GM12878 (cell line): ENCODE data around the gene ATRNL1. TPM values are rescaled to one million over a fixed set of nuclear protein-coding genes. Genes with fewer than 3 reads are reported as not detected.

Experiments
- ATAC-seq: fragments of 200-7000 bp; cut with Tn5 transposase; 3 replicates; pipeline ENCODE4 v1.9.1; 2020; ENCODE audit warnings: mild to moderate bottlenecking, moderate library complexity
- BruUV-seq: library from RNA; stranded (reverse); fragments of 400-500 nt; replicated peaks from 2 replicates; lab custom pipeline; 2021; lab: Mats Ljungman, UMichigan
- CTCF ChIA-PET: fragments of 300-600 bp; sonication (Branson Sonifier 250); formaldehyde crosslinking; extraction: SDS; loops from one replicate; lab custom pipeline; 2021; ENCODE audit warnings: inconsistent platforms; lab: Yijun Ruan, JAX
- POLR2A ChIA-PET: fragments of 350-600 bp; formaldehyde crosslinking; extraction: SDS; loops from one replicate; lab custom pipeline; 2021; ENCODE audit warnings: inconsistent platforms; lab: Charles Lee
- RAD21 ChIA-PET: fragments of 300-600 bp; sonication (Branson Sonifier 250); formaldehyde crosslinking; loops from one replicate; lab custom pipeline; 2023; ENCODE audit warnings: antibody characterized with exemption; ENCODE audit not compliant: unreplicated experiment; lab: Charles Lee
- SMC1A ChIA-PET: fragments of 300-600 bp; sonication (Branson Sonifier 250); formaldehyde crosslinking; loops from one replicate; lab custom pipeline; 2023; ENCODE audit not compliant: unreplicated experiment, uncharacterized antibody; lab: Charles Lee
- DNase-seq: peaks from one replicate; pipeline ENCODE4 v3.0.0-alpha.2; 2011; ENCODE audit warnings: low read depth, low spot score
- FAIRE-seq: peaks from 3 replicates; lab custom pipeline; 2011; peaks lifted over from hg19 to GRCh38; lab: Jason Lieb, UNC
- H2AFZ ChIP-seq: 2 replicates; pipeline ENCODE4 v1.6.0; 2011; ENCODE audit warnings: low read depth, low read length, control low read depth; ENCODE audit not compliant: control insufficient read depth
- H3K27ac ChIP-seq: 2 replicates; pipeline ENCODE4 v1.5.1; 2011; ENCODE audit warnings: control low read depth; ENCODE audit not compliant: control insufficient read depth, insufficient read depth
- H3K27me3 ChIP-seq, 2 experiments: replicated peaks in 1 of 2; 2 replicates each; pipeline versions ENCODE4 v1.6.0 to v1.6.1; 2011; ENCODE audit warnings: low read length in 1 of 2; ENCODE audit not compliant: control insufficient read depth in 2 of 2, insufficient read depth in 2 of 2
- H3K36me3 ChIP-seq, 2 experiments: 2 replicates each; pipeline ENCODE4 v1.5.1; 2011; ENCODE audit warnings: low read length in 1 of 2; ENCODE audit not compliant: control insufficient read depth in 2 of 2, insufficient read depth in 2 of 2
- H3K4me1 ChIP-seq: 2 replicates; pipeline ENCODE4 v1.6.1; 2011; ENCODE audit warnings: mild to moderate bottlenecking, low read length, moderate library complexity, mixed read lengths; ENCODE audit not compliant: control insufficient read depth, insufficient read depth
- H3K4me2 ChIP-seq: 2 replicates; pipeline ENCODE4 v1.6.0; 2011; ENCODE audit warnings: control low read depth; ENCODE audit not compliant: control insufficient read depth, insufficient read depth
- H3K4me3 ChIP-seq: fragments of 200-600 bp; sonication (generic); 2 replicates; pipeline ENCODE4 v1.5.1; 2016
- H3K79me2 ChIP-seq: 2 replicates; pipeline ENCODE4 v1.6.0; 2011; ENCODE audit warnings: low read length; ENCODE audit not compliant: control insufficient read depth, insufficient read depth
- H3K9ac ChIP-seq: 2 replicates; pipeline ENCODE4 v1.8.0; 2011; ENCODE audit warnings: low read length, control low read depth, mixed read lengths; ENCODE audit not compliant: control insufficient read depth, insufficient read depth
- H3K9me3 ChIP-seq: replicated peaks from 3 replicates; pipeline ENCODE4 v1.5.1; 2011; ENCODE audit warnings: mild to moderate bottlenecking, low read length; ENCODE audit not compliant: control insufficient read depth, insufficient read depth
- H4K20me1 ChIP-seq: 2 replicates; pipeline ENCODE4 v1.6.0; 2011; ENCODE audit not compliant: control insufficient read depth, insufficient read depth
- ATF7 ChIP-seq: fragments of 450-650 bp; IDR thresholded peaks from 2 replicates; pipeline ENCODE4 v1.6.1; 2016; ENCODE audit warnings: low read depth, mild to moderate bottlenecking
- CEBPZ ChIP-seq: fragments of 150-350 bp; IDR thresholded peaks from 2 replicates; pipeline ENCODE4 v1.6.1; 2016; ENCODE audit warnings: low read depth, low read length
- EZH2 ChIP-seq: IDR thresholded peaks from 2 replicates; pipeline ENCODE4 v1.6.1; 2012; ENCODE audit warnings: low read depth, mild to moderate bottlenecking, control low read depth, inconsistent platforms, low read length, borderline replicate concordance; ENCODE audit not compliant: control insufficient read depth
- FOS ChIP-seq: IDR thresholded peaks from 3 replicates; pipeline ENCODE4 v1.6.1; 2011; ENCODE audit warnings: borderline replicate concordance; ENCODE audit not compliant: insufficient read length; ENCODE audit errors: extremely low read depth
- MTA3 ChIP-seq: IDR thresholded peaks from 2 replicates; pipeline ENCODE4 v1.6.1; 2012; ENCODE audit warnings: low read length, inconsistent platforms, borderline replicate concordance
- PAX8 ChIP-seq: fragments of 450-650 bp; IDR thresholded peaks from 2 replicates; pipeline ENCODE4 v1.6.1; 2017; ENCODE audit warnings: mild to moderate bottlenecking, moderate library complexity
- SMAD1 ChIP-seq: fragments of 450-650 bp; IDR thresholded peaks from 2 replicates; pipeline ENCODE4 v1.6.1; 2018; ENCODE audit warnings: mild to moderate bottlenecking, low read depth; ENCODE audit not compliant: partially characterized antibody
- WGBS: methylation state at CpG from one replicate; pipeline ENCODE4 v1.1.6; 2016; ENCODE audit warnings: low lambda C conversion rate; ENCODE audit not compliant: insufficient replicate concordance, insufficient coverage; ENCODE audit errors: missing lambda C conversion rate; 5-methylcytosine and 5-hydroxymethylcytosine counted together
- in situ Hi-C: fragments of 300-500 bp; cut with MboI; formaldehyde crosslinking; loops from 9 replicates; pipeline ENCODE4 v1.14.3; 2018; ENCODE audit warnings: mixed read lengths
- intact Hi-C: fragments of 100-400 bp; cut with micrococcal nuclease; formaldehyde crosslinking; loops from one replicate; pipeline ENCODE4 v1.14.2; 2022; ENCODE audit not compliant: unreplicated experiment
- polyA plus RNA-seq, 11 experiments: library from polyadenylated mRNA; depleted of rRNA in 4 of 11; unstranded in 6 of 11; stranded (reverse) in 5 of 11; fragments of >200 nt; fragmentation: Nextera tagmentation in 4 of 11; fragmentation: Illumina TruSeq in 1 of 11; extraction: Ambion mirVana in 4 of 11; extraction: Trizol in 1 of 11; gene quantifications; 1 replicate in 1 of 11; 2 replicates in 10 of 11; pipeline versions ENCODE4 v1.2.1 to v1.2.3, GENCODE V29; 2011 to 2016; ENCODE audit warnings: inconsistent platforms in 2 of 11, missing spikeins in 2 of 11, low read depth in 1 of 11
- total RNA-seq, 4 experiments: library from RNA; depleted of rRNA in 3 of 4; stranded (reverse); fragments of >200 nt in 3 of 4; fragmentation: Illumina TruSeq in 1 of 4; extraction: Trizol in 1 of 4; gene quantifications; 2 replicates each; pipeline versions ENCODE4 v1.2.1 to v1.2.3, GENCODE V29; 2013 to 2021
- TF ChIP-seq, protein P1 (sequence below): IDR thresholded peaks from 2 replicates; pipeline ENCODE4 v1.6.1; 2012; ENCODE audit warnings: mild to moderate bottlenecking, low read depth, low read length
- TF ChIP-seq, protein P2 (sequence below): fragments of 450-650 bp; IDR thresholded peaks from 2 replicates; pipeline ENCODE4 v1.6.1; 2016; ENCODE audit warnings: mild to moderate bottlenecking, moderate library complexity, borderline replicate concordance
- TF ChIP-seq, protein P3 (sequence below): fragments of 450-650 bp; IDR thresholded peaks from 2 replicates; pipeline ENCODE4 v1.6.1; 2017; ENCODE audit warnings: antibody characterized with exemption, mild to moderate bottlenecking, moderate library complexity

ATRNL1 gene
- total and polyA plus RNA-seq, 10 of the 15 experiments (the other 5 are each of a cell fraction or from before 2014, with no cell fraction given), result 0.03 to 1.4 (median 0.34) TPM

- Histone ChIP-seq H3K9ac (no peak overlapping the region), H3K27ac (no peak overlapping the region), H3K79me2 (no peaks in the 10 kb centered on the region), H3K4me3 (no peak overlapping the region), H3K9me3 (no peaks in the 10 kb centered on the region), H2AFZ (no peak overlapping the region), H3K27me3 (no peaks in the 10 kb centered on the region), H4K20me1 (no peaks in the 10 kb centered on the region), H3K4me2 (no peak overlapping the region), H3K4me1 (no peaks in the 10 kb centered on the region), H3K36me3 (no peaks in the 10 kb centered on the region)
- ATAC-seq, result no peak
- WGBS, result 14% methylated on average over 3 of the region's 3 CpGs
- ChIA-PET RAD21 (no interaction called here), SMC1A (no interaction called here), CTCF (no interaction called here), POLR2A (no interaction called here)
- intact Hi-C loops (no loop called here), in situ Hi-C loops (no loop called here)
- no peak for DNase-seq
- no TSS peak for BruUV-seq
- no peak for FAIRE-seq
- TF ChIP-seq CEBPZ, result no peak
- no peak for TF ChIP-seq FOS
- no peak for TF ChIP-seq MTA3
- no peak for TF ChIP-seq PAX8
- TF ChIP-seq, protein P1, sequence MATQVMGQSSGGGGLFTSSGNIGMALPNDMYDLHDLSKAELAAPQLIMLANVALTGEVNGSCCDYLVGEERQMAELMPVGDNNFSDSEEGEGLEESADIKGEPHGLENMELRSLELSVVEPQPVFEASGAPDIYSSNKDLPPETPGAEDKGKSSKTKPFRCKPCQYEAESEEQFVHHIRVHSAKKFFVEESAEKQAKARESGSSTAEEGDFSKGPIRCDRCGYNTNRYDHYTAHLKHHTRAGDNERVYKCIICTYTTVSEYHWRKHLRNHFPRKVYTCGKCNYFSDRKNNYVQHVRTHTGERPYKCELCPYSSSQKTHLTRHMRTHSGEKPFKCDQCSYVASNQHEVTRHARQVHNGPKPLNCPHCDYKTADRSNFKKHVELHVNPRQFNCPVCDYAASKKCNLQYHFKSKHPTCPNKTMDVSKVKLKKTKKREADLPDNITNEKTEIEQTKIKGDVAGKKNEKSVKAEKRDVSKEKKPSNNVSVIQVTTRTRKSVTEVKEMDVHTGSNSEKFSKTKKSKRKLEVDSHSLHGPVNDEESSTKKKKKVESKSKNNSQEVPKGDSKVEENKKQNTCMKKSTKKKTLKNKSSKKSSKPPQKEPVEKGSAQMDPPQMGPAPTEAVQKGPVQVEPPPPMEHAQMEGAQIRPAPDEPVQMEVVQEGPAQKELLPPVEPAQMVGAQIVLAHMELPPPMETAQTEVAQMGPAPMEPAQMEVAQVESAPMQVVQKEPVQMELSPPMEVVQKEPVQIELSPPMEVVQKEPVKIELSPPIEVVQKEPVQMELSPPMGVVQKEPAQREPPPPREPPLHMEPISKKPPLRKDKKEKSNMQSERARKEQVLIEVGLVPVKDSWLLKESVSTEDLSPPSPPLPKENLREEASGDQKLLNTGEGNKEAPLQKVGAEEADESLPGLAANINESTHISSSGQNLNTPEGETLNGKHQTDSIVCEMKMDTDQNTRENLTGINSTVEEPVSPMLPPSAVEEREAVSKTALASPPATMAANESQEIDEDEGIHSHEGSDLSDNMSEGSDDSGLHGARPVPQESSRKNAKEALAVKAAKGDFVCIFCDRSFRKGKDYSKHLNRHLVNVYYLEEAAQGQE, result no peak
- TF ChIP-seq, protein P2, sequence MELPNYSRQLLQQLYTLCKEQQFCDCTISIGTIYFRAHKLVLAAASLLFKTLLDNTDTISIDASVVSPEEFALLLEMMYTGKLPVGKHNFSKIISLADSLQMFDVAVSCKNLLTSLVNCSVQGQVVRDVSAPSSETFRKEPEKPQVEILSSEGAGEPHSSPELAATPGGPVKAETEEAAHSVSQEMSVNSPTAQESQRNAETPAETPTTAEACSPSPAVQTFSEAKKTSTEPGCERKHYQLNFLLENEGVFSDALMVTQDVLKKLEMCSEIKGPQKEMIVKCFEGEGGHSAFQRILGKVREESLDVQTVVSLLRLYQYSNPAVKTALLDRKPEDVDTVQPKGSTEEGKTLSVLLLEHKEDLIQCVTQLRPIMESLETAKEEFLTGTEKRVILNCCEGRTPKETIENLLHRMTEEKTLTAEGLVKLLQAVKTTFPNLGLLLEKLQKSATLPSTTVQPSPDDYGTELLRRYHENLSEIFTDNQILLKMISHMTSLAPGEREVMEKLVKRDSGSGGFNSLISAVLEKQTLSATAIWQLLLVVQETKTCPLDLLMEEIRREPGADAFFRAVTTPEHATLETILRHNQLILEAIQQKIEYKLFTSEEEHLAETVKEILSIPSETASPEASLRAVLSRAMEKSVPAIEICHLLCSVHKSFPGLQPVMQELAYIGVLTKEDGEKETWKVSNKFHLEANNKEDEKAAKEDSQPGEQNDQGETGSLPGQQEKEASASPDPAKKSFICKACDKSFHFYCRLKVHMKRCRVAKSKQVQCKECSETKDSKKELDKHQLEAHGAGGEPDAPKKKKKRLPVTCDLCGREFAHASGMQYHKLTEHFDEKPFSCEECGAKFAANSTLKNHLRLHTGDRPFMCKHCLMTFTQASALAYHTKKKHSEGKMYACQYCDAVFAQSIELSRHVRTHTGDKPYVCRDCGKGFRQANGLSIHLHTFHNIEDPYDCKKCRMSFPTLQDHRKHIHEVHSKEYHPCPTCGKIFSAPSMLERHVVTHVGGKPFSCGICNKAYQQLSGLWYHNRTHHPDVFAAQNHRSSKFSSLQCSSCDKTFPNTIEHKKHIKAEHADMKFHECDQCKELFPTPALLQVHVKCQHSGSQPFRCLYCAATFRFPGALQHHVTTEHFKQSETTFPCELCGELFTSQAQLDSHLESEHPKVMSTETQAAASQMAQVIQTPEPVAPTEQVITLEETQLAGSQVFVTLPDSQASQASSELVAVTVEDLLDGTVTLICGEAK, result no peak
- no peak for TF ChIP-seq SMAD1
- TF ChIP-seq, protein P3, sequence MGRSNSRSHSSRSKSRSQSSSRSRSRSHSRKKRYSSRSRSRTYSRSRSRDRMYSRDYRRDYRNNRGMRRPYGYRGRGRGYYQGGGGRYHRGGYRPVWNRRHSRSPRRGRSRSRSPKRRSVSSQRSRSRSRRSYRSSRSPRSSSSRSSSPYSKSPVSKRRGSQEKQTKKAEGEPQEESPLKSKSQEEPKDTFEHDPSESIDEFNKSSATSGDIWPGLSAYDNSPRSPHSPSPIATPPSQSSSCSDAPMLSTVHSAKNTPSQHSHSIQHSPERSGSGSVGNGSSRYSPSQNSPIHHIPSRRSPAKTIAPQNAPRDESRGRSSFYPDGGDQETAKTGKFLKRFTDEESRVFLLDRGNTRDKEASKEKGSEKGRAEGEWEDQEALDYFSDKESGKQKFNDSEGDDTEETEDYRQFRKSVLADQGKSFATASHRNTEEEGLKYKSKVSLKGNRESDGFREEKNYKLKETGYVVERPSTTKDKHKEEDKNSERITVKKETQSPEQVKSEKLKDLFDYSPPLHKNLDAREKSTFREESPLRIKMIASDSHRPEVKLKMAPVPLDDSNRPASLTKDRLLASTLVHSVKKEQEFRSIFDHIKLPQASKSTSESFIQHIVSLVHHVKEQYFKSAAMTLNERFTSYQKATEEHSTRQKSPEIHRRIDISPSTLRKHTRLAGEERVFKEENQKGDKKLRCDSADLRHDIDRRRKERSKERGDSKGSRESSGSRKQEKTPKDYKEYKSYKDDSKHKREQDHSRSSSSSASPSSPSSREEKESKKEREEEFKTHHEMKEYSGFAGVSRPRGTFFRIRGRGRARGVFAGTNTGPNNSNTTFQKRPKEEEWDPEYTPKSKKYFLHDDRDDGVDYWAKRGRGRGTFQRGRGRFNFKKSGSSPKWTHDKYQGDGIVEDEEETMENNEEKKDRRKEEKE, result no peak
- no peak for TF ChIP-seq EZH2
- TF ChIP-seq ATF7, result no peak
Measured at GRCh38 chr10:115951242-115951641, 858.1 kb downstream of the ATRNL1 start.
